Mesendoderm (in vitro differentiated cells): ENCODE results near the gene ZNF747.
A peak's percentile ranks its signal among the peaks of the same experiment; 100 is the strongest.

Experiments
- DNase-seq: peaks from one replicate; pipeline ENCODE4 v3.0.0; 2013
- H2AK5ac ChIP-seq: 2 replicates; pipeline ENCODE4 v1.6.1; 2013; ENCODE audit warnings: low read length, inconsistent platforms
- H2BK120ac ChIP-seq: 2 replicates; pipeline ENCODE4 v1.6.1; 2013; ENCODE audit warnings: low read depth, mild to moderate bottlenecking, low read length, moderate library complexity, mixed read lengths
- H2BK15ac ChIP-seq: replicated peaks from 2 replicates; pipeline ENCODE4 v1.6.1; 2013; ENCODE audit warnings: low read depth, mild to moderate bottlenecking, moderate library complexity
- H2BK5ac ChIP-seq: 2 replicates; pipeline ENCODE4 v1.6.1; 2013; ENCODE audit warnings: low read length, inconsistent platforms
- H3K18ac ChIP-seq: 2 replicates; pipeline ENCODE4 v1.6.1; 2013; ENCODE audit warnings: mild to moderate bottlenecking, low read length, mixed read lengths
- H3K23ac ChIP-seq: one replicate; pipeline ENCODE4 v1.6.1; 2013; ENCODE audit warnings: low read length
- H3K27ac ChIP-seq: 2 replicates; pipeline ENCODE4 v1.5.1; 2013; ENCODE audit warnings: low read depth, mild to moderate bottlenecking, inconsistent platforms, low read length, moderate library complexity
- H3K27me3 ChIP-seq: 2 replicates; pipeline ENCODE4 v1.6.1; 2013; ENCODE audit warnings: low read length, control low read depth, mild to moderate bottlenecking, inconsistent platforms; ENCODE audit not compliant: insufficient read depth, poor library complexity
- H3K36me3 ChIP-seq: 2 replicates; pipeline ENCODE4 v1.6.1; 2013; ENCODE audit warnings: low read length, inconsistent platforms; ENCODE audit not compliant: control insufficient read depth, insufficient read depth
- H3K4ac ChIP-seq: one replicate; pipeline ENCODE4 v1.6.1; 2013; ENCODE audit warnings: low read depth, mild to moderate bottlenecking, low read length, moderate library complexity
- H3K4me1 ChIP-seq: 2 replicates; pipeline ENCODE4 v1.6.1; 2013; ENCODE audit warnings: low read depth, low read length, inconsistent platforms; ENCODE audit not compliant: control insufficient read depth
- H3K4me2 ChIP-seq: 2 replicates; pipeline ENCODE4 v1.6.1; 2013; ENCODE audit warnings: low read length
- H3K4me3 ChIP-seq: 2 replicates; pipeline ENCODE4 v1.5.1; 2013; ENCODE audit warnings: mild to moderate bottlenecking, low read length
- H3K56ac ChIP-seq: one replicate; pipeline ENCODE4 v1.6.1; 2013; ENCODE audit warnings: low read length
- H3K79me1 ChIP-seq: 2 replicates; pipeline ENCODE4 v1.6.1; 2013; ENCODE audit warnings: low read length, inconsistent platforms
- H3K79me2 ChIP-seq: 2 replicates; pipeline ENCODE4 v1.6.1; 2013; ENCODE audit warnings: mild to moderate bottlenecking, low read length; ENCODE audit not compliant: control insufficient read depth, insufficient read depth
- H3K9ac ChIP-seq: 2 replicates; pipeline ENCODE4 v1.6.1; 2013; ENCODE audit warnings: low read length, inconsistent platforms
- H4K5ac ChIP-seq: one replicate; pipeline ENCODE4 v1.6.1; 2013; ENCODE audit warnings: low read length
- H4K8ac ChIP-seq: one replicate; pipeline ENCODE4 v1.6.1; 2013; ENCODE audit warnings: low read depth, mild to moderate bottlenecking, control low read depth, low read length, moderate library complexity
- WGBS: extraction: QIAGEN DNeasy Blood & Tissue Kit; methylation state at CpG from one replicate; pipeline ENCODE4 v1.1.7; 2013; ENCODE audit warnings: low lambda C conversion rate, missing lambda C conversion rate; ENCODE audit not compliant: insufficient coverage; ENCODE audit errors: extremely low coverage; 5-methylcytosine and 5-hydroxymethylcytosine counted together

The ZNF747 gene

GRCh38 chr16:30526823-30527634, 7.6 kb downstream of the ZNF747 start:
- DNase-seq = peak; percentile 99
- WGBS = no CpG with 5 or more reads among the region's 79 CpGs
- Histone ChIP-seq H2AK5ac (no peak overlapping the region), H3K9ac (peak overlapping the region; percentile 77), H3K4ac (peak overlapping the region; percentile 49), H3K27me3 (no peaks in the 10 kb centered on the region), H3K36me3 (peaks cover 3% of the 10 kb centered on the region), H3K4me1 (peaks cover 8% of the 10 kb centered on the region), H3K79me1 (no peaks in the 10 kb centered on the region), H2BK15ac (no peak overlapping the region), H3K4me3 (peak overlapping the region; percentile 64), H3K4me2 (peak overlapping the region; percentile 42), H3K79me2 (no peaks in the 10 kb centered on the region), H4K5ac (no peak overlapping the region), H2BK5ac (peak overlapping the region; percentile 79), H3K56ac (peak overlapping the region; percentile 88), H3K18ac (peak overlapping the region; percentile 91), H4K8ac (peak overlapping the region; percentile 1), H2BK120ac (no peak overlapping the region), H3K27ac (peak overlapping the region; percentile 87), H3K23ac (peak overlapping the region; percentile 59)

GRCh38 chr16:30526137-30526822, 8.4 kb downstream of the ZNF747 start, which contains the start of gene ZNF768:
TSS of gene ZNF768 (minus strand) at chr16:30526566. CDS start at chr16:30526413, 153 bp downstream.
- Histone ChIP-seq H3K4ac (peak within 1 kb of the TSS; percentile 95), H3K23ac (peak within 1 kb of the TSS; percentile 59), H3K36me3 (peaks cover 3% of the 10 kb centered on the region), H3K4me2 (peak within 1 kb of the TSS; percentile 83), H4K5ac (no peak within 1 kb of the TSS), H4K8ac (peak within 1 kb of the TSS; percentile 1), H3K4me1 (peaks cover 8% of the 10 kb centered on the region), H2BK120ac (peak within 1 kb of the TSS; percentile 88), H3K27me3 (no peaks in the 10 kb centered on the region), H3K79me1 (no peaks in the 10 kb centered on the region), H2AK5ac (no peak within 1 kb of the TSS), H3K27ac (peak within 1 kb of the TSS; percentile 87), H3K79me2 (no peaks in the 10 kb centered on the region), H3K4me3 (peak within 1 kb of the TSS; percentile 79), H3K56ac (peak within 1 kb of the TSS; percentile 93), H3K18ac (peak within 1 kb of the TSS; percentile 91), H2BK15ac (no peak within 1 kb of the TSS), H2BK5ac (peak within 1 kb of the TSS; percentile 79), H3K9ac (peak within 1 kb of the TSS; percentile 92)
- WGBS = no CpG with 5 or more reads among the region's 73 CpGs
- peak; percentile 84 for DNase-seq

- H3K23ac ChIP-seq = no peak overlapping the region
- H3K27me3 ChIP-seq = no peaks in the 10 kb centered on the region
- no peak overlapping the region for H3K18ac ChIP-seq
- H3K9ac ChIP-seq = peak overlapping the region; percentile 92
- no peak overlapping the region for H2BK15ac ChIP-seq
- no peak overlapping the region for H2BK5ac ChIP-seq
- H2BK120ac ChIP-seq = no peak overlapping the region
- H3K4me3 ChIP-seq = peak overlapping the region; percentile 79
- peak overlapping the region; percentile 83 for H3K4me2 ChIP-seq
- H3K4ac ChIP-seq = no peak overlapping the region
- no peaks in the 10 kb centered on the region for H3K79me2 ChIP-seq
- H3K36me3 ChIP-seq = peaks cover 3% of the 10 kb centered on the region
- no peak for DNase-seq
- no peak overlapping the region for H3K27ac ChIP-seq
- no peaks in the 10 kb centered on the region for H3K79me1 ChIP-seq
- H4K8ac ChIP-seq = peak overlapping the region; percentile 1
- H3K4me1 ChIP-seq = peaks cover 8% of the 10 kb centered on the region
- no peak overlapping the region for H4K5ac ChIP-seq
- no peak overlapping the region for H2AK5ac ChIP-seq
- H3K56ac ChIP-seq = peak overlapping the region; percentile 93
- WGBS = no CpG with 5 or more reads among the region's 4 CpGs
Observed at GRCh38 chr16:30525844-30526136, 8.9 kb downstream of the ZNF747 start.

GRCh38 chr16:30524575-30525568, 9.8 kb downstream of the ZNF747 start:
- Histone ChIP-seq H2BK120ac (no peak overlapping the region), H3K27ac (peak overlapping the region; percentile 17), H3K4me3 (no peak overlapping the region), H3K9ac (no peak overlapping the region), H2AK5ac (no peak overlapping the region), H3K56ac (no peak overlapping the region), H3K4ac (no peak overlapping the region), H3K18ac (no peak overlapping the region), H4K8ac (no peak overlapping the region), H3K23ac (no peak overlapping the region), H2BK5ac (no peak overlapping the region), H2BK15ac (no peak overlapping the region), H3K4me1 (peaks cover 8% of the 10 kb centered on the region), H3K79me2 (no peaks in the 10 kb centered on the region), H3K27me3 (no peaks in the 10 kb centered on the region), H3K79me1 (no peaks in the 10 kb centered on the region), H4K5ac (no peak overlapping the region), H3K4me2 (no peak overlapping the region), H3K36me3 (peaks cover 3% of the 10 kb centered on the region)
- DNase-seq = no peak
- no CpG with 5 or more reads among the region's 60 CpGs for WGBS

GRCh38 chr16:30523768-30524574, 10.7 kb downstream of the ZNF747 start:
- peaks cover 8% of the 10 kb centered on the region for H3K4me1 ChIP-seq
- WGBS = no CpG with 5 or more reads among the region's 26 CpGs
- no peak overlapping the region for H3K56ac ChIP-seq
- H2BK5ac ChIP-seq = no peak overlapping the region
- H2AK5ac ChIP-seq = no peak overlapping the region
- no peak overlapping the region for H3K4me3 ChIP-seq
- H3K18ac ChIP-seq = no peak overlapping the region
- H3K36me3 ChIP-seq = peaks cover 3% of the 10 kb centered on the region
- no peak overlapping the region for H3K27ac ChIP-seq
- H3K4me2 ChIP-seq = no peak overlapping the region
- no peaks in the 10 kb centered on the region for H3K27me3 ChIP-seq
- H3K79me1 ChIP-seq = no peaks in the 10 kb centered on the region
- H3K9ac ChIP-seq = no peak overlapping the region
- no peak for DNase-seq
- H3K23ac ChIP-seq = no peak overlapping the region
- no peak overlapping the region for H2BK120ac ChIP-seq
- no peaks in the 10 kb centered on the region for H3K79me2 ChIP-seq
- no peak overlapping the region for H4K5ac ChIP-seq
- H4K8ac ChIP-seq = no peak overlapping the region
- no peak overlapping the region for H2BK15ac ChIP-seq
- H3K4ac ChIP-seq = no peak overlapping the region
